ENCODE data around the gene IL34.
"Not testable (repeated sequence)": the region's sequence is repeated elsewhere in the genome, so short reads cannot be mapped to it uniquely, and the experiment has no call there.

The IL34 gene

DNA sequence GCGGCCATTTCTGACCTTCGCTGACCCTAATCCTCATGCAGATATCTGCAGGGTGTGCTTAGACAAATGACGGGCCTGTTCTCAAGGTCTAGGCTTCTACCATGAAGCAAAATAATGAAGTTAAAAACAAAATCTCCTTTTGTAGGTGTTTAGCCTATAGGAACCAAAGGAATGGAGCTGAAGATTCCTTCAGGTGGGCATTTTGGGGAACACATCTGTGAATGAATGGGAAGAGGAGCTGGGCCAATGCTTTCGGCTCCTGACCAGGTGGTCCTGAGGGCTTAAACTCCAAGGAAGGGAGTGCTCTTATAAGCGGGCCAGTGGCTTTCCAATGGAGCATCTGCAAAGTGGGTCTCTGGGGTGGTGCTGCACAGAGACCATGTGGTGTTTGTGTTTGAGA is 14.1 kb upstream of the IL34 start:
- DNase-seq = no peak

DNA sequence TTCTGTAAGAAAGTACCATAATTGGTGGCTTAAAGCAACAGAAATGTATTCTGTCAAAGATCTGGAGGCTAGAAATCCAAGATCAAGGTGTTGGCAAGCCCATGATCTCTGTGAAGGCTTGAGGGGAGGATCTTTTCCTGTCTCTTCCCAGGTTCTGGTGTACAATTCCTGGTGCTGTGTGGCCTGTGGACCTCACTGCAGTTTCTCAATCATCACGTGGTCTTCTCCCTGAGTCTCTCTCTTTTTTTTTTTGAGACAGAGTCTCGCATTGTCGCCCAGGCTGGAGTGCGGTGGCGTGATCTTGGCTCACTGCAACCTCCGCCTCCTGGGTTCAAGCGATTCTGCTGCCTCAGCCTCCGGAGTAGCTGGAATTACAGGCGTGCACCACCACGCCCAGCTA is 12.7 kb upstream of the IL34 start:
- not testable (repeated sequence) for DNase-seq

DNA sequence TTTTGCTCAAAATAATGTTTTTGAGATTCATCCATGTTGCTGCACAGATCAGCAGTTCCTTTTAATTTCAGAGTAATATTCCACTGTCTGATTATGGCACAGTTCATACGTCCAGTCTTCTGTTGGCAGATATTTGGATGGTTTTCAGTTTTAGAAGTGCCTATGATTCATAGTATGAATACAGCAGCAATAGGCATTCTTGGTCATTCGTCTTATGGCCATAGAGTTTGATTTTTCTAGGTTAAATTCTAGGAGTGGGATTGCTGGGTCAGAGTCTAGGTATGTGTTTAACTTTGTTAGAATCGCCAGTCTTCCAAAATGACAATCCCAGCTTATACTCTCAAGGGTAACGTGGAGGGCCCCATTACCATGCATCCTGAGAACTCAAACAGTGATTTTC is 11.5 kb upstream of the IL34 start:
- no peak for DNase-seq

DNA sequence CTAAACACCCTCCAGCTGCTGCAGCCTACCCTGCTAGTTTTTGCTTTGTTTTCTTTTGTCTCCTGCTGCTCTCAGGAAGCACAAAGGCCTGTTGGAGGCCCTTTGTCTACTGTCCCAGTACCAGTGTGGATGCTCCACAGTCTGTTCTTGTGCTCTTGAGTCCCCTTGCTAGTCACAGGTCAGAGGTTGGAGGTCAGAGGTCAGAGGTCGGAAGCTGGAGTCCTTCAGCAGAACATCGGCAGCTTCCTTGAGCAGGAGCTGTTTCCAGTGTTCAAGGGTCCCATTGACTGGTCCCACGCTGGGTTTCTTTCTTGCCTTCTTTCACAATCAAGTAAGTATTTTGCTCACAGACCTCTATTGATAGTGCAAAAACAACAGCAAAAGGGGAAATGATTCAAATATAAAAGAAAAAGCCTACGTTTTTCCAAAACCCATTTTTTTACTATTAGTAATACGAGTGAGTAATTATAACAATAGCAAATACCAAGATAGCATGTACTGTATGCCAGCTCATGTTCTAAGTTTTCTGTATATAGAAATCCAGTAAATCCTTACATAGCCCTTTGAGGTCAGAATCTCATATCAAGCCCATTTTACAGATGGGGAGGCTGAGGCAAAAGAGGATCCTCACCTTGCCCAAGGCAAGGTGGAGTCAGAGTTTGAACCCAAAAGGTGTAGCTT is 10.9 kb upstream of the IL34 start:
- no peak for DNase-seq

DNA sequence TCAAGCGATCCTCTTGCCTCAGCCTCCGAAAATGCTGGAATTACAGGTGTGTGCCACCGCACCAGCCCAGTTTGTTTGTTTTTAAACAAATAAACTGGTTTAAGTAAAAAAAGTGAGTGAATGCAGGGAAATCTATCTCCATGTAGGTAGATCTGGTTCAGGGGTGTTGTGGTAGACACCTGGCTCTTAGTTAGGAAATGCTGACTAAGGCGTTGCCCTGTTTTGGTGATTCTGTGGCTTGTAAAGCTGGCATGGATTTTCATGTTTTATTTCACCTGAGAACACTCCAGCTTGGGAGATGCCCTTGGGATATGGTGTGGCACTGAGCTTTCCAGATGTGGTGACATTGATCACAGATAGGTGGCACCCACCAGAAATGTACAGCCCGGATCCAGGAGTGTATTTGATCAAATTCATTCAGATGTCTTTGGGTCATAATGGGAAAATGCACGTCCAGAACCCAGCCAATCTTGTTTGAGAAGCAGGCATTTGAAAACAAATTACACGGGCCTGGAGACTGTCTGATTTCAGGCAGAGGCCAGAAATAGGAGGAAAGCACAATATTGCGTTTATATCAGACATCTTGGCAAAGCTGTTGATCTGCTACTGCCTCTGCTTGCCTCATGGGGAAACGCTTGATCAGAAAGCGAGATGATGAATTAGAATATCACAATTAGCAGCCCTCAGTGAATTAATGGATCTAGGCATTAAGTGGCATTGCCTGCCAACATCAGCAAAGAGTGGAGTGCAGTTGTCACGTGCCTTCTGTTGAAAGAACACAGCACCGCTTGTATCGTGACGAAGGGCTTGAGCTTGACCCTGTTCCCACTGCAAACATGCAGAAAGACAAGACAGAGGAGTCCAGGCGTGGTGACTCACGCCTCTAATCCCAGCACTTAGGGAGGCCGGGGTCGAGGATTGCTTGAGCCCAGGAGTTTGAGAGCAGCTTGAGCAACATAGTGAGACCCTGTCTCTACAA is 7.3 kb upstream of the IL34 start:
- no peak for DNase-seq

DNA sequence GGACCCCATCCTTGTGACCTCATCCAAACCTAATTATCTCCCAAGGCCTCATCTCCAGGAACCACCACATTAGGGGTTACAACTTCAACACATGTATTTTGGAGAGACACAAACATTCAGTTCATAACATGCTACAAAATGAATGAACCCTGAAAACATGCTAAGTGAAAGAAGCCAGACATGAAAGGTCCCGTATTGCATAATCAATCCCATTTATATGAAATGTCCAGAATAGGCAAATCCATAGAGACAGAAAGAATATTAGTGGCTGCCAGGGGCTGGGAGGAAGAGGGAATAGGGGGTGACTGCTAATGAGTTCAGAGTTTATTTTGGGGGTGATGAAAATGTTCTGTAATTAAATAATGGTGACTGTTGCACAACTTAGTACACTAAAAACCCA is 3.7 kb upstream of the IL34 start:
- no peak for DNase-seq

DNA sequence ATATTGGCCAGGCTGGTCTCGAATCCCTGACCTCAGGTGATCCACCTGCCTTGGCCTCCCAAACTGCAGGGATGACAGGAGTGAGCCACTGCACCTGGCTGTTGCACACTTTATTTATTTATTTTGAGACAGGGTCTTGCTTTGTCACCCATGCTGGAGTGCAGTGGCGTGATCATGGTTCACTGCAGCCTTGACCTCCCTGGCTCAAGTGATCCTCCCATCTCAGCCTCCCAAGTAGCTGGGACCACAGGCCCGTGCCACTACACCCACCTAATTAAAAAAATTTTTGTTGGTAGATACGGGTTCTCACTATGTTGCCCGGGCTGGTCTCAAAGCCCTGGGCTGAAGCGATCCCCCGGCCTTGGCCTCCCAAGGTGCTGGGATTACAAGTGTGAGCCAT is 3.1 kb upstream of the IL34 start:
- not testable (repeated sequence) for DNase-seq

DNA sequence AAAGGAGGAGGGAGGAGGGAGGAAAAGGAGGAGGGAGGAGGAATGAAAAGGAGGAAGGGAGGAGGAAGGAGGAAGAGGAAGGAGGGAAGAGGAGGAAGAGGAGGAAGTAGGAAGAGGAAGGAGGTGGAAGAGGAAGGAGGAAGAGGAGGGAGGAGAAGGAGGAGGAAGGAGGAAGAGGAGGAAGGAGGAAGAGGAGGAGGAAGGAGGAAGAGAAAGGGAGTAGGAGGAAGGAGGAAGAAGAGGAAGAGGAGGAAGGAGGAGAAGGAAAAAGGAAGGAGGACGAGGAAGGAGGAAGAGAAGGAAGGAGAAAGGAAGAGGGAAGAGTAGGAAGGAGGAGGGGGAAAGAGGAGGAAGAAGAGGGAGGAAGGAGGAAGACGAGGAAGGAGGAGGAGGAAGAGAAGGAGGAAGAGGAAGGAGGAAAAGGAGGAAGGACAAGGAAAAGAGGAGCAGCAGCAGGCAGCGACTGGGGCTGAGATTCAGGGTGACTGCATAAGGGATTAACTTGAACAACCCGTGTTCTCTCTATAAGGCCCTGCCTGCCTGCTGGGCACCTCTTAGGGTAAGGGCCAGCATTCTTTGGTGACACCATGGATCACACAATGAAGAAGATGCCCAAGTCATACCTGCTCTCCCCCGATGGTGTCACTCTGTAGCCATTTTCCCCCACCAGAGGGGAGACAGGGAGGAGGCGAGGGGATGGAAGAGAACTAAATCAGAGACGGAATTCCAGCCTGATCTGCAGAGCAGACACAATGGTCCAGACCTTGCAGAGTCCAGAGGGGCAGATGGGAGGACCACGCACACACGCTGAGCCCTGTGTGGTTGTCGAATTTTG is 1.4 kb upstream of the IL34 start:
- peak in 1 of 2 experiments; percentile 24 for DNase-seq

DNA sequence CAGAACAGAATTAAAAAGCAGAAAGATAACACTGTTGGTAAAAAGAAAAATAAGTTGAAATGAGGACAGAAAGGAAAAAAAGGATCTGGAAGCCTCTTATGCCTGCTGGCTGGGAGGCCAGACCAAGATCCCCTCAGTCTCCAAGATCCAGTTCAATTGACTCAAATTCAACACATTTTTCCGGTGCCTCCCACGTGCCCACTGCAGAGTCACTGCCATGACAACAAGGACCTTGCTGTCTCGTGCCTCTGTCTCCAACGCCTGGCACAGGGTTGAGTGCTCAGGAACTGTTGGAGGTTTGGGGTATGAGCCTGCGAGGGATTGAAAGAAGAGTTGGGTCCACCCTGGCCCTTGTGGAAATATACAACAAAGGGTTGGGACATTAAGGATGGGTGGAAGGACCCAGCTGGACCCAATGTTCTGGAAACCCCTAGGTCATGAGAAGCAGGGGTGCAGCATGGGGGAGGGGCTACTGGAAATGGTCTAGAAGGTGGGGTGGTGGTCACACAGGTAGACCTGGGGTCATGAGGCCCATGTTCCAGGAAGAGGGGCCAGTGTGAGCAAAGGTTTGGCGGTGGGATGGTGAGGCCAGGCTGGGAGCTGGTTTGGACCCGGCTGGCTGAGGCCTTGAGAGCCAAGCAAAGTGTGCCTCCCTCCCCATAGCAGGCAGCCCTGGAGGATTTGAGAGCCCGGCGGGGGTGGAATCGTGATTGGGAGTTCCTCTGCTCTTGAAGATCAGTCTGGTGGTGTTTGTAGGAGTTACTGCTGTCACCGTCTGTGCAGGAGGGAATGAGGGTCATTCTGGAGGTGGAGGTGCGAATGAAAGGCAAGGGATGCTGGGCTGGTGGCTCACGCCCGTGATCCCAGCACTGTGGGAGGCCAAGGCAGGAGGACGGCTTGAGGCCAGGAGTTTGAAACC is 1.3 kb downstream of the IL34 start:
- DNase-seq = no peak

DNA sequence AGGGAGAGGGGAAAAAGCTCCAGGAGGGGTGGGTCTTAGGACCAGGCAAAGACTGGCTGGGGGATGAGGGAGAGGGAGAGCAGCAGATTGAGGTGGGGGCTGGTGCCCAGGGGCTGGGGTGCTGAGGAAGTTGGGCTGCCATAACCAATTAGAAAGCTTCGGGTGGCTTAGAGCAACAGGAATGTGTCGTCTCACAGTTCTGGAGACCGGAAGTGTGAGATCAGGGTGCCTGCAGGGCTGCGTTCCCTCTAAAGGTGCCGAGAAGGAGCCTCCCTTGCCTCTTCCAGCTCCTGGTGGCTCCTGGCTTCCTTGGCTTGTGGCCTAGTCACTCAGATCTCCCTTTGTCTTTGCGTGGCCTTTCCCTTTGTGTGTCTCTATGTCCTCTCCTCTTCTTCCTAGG is 2.2 kb downstream of the IL34 start:
- DNase-seq = no peak

DNA sequence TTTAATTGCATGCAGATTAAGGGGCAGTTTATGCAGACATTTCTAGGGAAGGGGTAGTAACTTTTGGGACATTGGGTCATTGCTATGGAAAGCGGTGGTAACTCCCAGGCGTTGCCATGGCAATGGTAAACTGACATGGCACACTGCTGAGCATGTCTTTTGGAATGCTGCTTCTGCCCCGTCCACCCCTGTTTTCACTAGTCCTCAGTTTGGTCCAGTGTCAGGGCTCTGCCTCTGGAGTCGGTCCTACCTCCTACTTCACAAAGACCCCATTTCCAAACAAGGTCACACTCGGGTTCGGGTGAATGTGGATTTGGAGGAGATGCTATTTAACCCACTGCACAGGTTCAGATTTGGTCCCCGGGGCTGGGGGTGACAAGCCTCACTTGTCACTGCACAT is 2.9 kb downstream of the IL34 start:
- no peak for DNase-seq

DNA sequence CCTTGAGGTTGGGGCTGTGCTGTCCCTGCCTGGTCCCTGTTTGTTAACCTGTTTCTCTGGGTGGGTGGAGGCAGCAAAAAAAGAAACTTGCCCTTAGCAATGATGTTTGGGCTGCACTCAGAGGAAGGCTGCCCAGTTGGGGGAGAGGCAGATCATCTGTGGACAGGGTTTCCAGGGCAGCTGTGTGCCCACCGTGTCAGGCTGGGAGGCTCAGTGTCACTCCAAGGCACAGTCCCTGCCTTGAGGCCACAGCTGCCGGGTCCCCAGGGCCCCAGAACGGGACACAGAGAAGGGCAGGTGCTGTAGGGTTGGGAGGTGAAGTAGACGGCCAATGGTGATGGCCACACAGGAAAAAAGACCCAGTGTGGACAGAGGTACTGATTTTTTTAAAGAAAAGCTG is 3.9 kb downstream of the IL34 start:
- DNase-seq = no peak

DNA sequence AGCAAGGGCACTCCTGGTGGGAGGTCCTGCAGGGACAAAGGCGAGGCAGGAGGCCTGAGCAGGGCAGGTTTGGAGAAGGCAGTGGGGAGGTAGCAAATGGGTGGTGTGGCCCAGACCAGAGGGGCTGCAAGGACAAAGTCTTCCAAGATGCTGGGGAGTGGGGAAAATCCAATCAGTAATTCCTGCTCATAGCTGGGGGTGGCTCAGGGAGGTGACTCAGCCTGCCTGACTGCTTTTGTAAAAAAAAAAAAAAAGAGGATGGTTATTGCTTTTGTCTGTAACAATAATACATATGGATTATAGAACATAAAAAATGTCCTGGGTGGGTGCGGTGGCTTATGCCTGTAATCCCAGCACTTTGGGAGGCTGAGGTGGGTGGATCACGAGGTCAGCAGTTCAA is 5.2 kb downstream of the IL34 start:
- no peak for DNase-seq

DNA sequence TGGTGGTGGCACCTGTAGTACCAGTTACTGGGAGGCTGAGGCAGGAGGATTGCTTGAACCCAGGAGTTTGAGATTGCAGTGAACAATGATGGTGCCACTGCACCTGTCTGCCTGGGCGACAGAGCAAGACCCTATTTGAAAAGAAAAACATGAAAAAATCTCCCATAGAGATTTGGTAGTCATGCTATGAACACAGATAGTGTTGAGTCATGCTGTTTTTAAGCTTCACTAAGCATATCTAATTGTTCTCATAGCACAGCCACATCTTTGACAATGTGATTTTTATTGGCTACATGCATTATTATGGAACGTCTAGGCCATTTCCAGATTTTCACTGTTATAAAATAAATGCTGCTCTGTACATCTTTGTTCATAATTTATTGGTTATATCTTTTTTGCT is 6.0 kb downstream of the IL34 start:
- DNase-seq = no peak

DNA sequence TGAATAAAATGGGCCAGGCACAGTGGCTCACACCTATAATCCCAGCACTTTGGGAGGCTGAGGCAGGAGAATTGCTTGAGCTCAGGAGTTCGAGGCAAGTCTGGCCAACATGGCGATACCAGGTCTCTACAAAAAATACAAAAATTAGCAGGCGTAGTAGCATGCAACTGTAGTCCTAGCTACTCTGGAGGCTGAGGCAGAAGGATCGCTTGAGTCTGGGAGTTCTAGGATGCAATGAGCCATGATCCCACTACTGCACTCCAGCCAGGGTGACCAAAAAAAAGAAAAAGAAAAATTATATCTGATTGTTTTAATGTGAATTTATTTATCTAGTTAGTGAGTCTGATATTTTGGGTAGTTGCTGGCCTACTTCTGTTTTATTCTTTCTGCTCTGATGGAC is 7.0 kb downstream of the IL34 start:
- no peak for DNase-seq

DNA sequence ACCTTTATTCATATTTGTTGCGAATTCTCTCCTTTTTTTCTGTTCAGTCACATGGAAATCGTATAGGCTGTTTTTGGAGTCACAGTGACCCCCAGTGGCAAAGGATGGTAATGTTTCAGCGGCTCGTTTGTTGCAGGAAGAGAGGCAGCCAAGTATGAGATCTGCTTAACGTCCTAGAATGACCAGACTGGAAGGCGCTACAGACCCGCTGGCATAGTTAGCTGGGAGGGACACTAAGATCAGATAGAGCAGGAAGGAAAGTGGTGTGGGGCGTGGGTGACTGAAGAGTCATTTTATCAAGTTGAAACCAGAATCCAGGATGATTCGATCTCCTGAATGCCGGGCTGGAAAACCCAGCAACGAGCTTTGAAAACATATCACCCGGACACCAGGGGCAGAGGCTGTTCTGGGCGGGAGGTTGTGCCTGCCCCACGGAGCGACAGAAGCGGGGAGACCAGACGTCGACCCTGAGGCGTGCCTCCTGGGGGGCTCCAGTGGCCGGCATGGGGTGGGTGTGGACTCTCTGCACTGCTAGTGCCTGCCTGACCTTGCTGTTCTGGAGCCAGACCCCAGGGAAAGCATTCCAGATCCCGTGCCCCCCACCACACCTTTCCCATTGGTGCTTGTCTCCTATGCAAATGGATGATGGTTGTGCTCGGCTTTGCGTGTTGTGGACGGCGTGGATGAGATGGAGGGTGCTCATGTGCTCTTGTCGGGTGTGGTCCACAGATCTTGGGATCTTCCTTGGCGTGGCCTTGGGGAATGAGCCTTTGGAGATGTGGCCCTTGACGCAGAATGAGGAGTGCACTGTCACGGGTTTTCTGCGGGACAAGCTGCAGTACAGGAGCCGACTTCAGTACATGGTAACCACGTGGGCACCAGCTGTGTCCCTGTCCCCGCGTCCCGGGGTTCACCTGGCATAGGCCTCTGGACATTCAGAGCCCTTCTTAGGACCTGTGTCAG is 7.7 kb downstream of the IL34 start:
- DNase-seq = peak; percentile 72 to 86

DNA sequence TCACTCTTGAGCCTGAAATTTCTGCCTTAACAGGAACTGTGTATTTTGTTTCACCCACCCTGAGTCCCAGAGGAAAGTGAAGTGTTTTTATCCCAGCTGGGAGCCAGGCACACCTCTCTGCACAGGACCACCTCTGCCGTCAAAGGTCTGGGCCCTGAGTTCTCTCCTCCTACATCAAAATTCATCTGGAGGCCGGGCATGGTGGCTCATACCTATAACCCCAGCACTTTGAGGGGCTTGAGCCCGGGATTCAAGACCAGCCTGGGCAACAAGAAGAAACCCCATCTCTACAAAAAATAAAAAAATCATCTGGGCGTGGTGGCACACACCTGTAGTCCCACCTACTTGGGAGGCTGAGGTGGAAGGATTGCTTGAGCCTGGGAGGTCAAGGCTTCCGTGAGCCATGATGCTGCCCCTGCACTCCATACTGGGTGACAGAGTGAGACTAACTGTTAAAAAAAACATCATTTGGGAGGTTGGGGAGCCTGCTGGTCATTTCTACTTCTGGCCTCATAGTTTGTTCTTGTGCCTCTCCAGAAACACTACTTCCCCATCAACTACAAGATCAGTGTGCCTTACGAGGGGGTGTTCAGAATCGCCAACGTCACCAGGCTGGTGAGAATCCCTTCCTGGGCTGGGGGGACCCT is 9.8 kb downstream of the IL34 start:
- no peak for DNase-seq

DNA sequence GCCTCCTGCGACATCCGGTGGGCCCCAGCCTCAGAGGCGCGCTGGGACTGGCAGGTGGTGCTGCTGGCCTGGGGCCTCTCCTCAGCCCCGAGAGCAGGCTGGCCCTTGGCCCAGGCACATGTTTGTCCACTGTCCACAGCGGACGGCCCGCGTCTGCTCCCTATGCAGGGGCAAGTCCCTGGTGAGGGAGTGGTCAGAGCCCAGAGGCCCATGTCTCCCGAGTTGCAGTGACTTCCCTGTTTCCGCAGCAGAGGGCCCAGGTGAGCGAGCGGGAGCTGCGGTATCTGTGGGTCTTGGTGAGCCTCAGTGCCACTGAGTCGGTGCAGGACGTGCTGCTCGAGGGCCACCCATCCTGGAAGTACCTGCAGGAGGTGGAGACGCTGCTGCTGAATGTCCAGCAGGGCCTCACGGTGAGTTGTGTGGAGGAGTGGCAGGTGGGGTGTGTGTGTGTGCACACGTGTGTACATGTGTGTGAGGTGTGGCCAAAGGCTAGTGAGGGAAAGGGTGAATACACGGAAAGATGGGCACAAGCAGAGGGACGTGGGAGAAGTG is 10.4 kb downstream of the IL34 start:
- DNase-seq = no peak

DNA sequence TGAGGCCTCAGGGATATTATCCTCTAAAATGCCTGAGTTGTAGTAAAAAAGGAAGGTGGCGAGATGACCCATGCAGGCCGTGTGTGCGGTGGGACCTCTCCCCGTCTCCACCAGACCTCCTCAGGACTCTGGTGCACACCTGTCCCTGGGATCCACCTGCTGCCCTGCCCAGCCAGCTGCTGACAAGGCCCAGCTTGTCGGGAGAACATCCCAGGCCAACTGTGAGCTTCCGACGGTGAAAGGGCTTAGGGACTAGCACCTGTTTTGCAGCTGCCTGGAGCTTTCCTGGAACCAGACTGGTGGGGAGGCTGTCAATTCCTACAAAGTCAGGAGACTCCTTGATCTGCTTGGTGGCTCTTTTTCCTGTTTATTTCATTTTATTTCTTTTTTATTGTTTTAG is 11.6 kb downstream of the IL34 start:
- DNase-seq = peak in 1 of 2 experiments; percentile 29

DNA sequence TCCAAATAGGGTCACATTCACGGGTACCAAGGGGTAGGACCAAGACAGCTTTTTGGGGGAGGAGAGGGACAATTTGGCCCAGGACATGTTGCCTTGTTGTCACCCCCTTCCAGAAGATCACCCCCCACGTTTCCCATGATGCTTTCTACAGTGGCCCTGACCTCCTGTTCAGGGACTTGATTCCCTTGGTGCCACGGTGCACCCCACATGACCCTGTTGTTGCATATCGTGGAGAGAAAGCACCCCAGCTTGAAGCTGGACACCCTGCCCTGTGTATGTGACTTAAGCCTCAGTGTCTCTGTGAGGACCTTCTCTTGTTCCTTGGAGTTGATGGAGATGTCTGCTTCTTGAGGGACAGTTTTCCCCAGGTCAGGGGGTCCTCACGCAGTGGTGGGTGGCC is 12.6 kb downstream of the IL34 start:
- DNase-seq = no peak
